GM19099 (cell line): ENCODE results near the gene TSPAN7.

Source experiments
- POLR2A ChIP-seq: IDR thresholded peaks from 3 replicates; pipeline ENCODE4 v1.6.1; 2011; ENCODE audit warnings: low read depth; ENCODE audit not compliant: insufficient read length; ENCODE audit errors: extremely low read depth

Gene TSPAN7

DNA sequence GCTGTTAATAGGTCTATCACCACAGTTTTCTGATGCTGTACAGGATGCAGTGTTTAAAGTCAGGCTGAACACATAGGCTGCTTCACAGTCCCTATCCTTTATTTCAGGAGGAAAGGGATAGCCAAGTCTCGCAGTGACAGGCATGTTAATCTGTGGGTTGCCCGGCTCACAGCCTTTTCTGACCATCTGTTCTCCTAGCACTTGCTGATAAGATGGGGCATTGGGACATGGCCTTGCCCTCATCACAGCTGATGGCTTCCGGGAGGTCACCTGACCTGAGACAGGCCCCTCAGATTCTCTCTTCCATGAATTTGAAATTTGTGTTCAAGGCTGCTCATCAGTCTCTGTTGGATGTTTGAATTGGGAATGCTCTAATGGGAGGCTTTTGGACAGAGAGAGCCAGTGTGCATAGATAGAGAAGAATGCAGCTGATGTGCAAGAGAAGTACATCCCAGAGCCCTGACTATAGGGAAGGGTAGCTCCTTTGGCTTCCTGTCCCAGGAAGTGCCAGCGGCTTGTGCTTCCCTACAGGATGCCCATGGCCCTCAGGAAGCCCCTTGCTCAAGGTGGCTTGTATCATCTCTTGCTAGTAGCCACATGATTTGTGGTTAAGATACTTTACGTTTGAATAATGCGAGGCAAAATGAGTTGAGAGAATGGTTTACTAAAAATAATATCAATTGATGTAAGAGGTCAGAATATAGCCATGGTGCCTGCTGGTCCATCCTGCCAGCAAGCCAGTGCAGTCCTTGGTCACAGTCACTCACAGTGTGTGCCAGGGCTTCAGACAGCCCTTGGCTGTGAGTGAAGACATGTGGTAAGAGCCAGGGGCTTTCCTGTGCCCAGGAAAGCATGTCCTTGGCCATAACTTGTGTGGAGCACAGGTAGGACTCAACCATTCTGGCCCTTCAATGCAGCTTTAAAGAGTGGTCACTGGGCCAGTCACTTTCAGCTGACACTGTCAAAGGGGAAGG lies 88.6 kb downstream of the TSPAN7 start:
- TF ChIP-seq POLR2A: no peak

DNA sequence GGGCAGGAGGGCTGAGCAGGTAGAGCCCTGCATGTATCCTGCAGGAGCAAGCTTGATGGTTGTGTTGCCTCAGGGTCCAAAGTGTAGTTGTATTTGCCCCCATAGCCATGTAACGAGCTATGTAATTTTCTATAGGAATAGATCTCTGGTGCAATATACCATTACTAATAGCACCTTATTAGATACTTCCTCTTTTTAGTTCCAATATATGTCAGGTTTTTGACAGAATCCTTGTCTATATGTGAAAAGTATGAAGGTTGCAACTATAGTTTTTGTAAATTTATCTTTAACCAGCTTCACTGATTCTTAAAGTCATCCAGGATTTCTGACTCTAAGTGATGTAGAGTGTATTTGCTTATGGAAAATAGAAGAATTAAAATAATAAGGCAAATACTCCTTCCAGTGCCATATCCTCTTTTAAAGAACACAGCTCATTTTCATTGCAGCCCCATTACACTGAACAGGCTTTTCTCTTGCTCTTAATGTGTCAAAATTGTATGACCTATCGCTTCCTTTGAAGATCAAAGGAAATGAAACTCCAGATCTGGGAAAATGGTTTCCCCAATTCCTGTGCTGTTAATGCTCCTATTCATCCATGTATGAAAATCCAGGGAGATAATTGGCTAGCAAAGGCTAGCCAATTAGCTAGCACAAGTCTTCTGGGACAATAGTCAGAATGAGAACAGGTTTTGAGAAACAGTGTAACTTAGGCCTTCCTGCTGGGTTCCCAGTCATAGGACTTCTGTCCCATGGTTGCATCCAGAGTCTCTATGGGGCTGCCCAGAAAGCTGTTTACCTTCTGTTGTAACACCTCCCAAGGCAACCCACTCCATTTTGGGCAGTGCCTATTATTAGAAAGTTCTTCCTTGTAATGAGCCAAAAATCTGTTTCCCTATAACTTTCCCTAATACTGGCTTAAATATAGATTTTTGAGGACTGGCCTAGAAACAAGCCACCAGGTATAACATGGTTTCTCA lies 90.6 kb downstream of the TSPAN7 start:
- no peak for TF ChIP-seq POLR2A

DNA sequence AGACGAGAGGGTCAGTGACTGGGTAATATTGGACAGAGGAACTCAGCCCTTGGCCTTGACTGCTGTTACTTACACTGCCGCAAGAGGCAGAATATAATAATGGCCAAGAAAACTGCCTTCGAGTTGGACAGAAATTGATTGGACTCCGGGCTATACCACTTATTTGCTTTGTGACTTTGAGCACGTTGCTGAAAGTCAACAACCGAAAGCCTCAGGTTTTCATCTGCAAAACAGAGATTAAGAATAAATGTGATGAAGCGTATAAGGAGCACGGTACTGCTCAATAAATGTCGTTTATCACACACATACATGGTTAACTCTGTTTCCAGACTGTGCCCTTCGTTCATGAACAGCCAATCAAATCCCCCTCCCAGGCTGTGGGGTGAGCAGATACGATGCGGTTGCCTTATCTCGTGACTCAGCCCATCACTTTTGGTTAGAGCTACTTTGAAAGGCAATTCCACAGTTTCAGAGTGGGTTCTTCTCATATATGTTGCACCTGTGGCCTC lies 91.6 kb downstream of the TSPAN7 start:
- TF ChIP-seq POLR2A: no peak

DNA sequence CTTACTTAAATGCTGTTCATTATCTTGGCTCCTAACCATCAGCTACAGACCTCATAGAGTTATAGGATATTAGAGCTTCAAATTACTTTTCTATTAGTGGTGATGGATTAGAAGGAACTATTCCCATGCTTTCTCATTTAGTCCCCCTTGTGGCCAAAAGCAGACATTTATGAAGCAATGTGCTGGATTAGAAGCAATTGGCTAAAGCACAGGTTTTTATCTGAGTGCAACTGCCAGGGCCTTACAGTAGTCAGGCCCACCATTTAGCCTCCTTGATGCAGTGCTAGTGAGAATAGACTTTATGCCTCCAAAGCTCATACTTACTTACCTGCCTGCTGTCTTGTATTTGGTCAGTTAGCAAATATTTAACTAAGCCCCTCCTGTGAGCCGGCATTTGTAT lies 93.0 kb downstream of the TSPAN7 start:
- TF ChIP-seq POLR2A: no peak

DNA sequence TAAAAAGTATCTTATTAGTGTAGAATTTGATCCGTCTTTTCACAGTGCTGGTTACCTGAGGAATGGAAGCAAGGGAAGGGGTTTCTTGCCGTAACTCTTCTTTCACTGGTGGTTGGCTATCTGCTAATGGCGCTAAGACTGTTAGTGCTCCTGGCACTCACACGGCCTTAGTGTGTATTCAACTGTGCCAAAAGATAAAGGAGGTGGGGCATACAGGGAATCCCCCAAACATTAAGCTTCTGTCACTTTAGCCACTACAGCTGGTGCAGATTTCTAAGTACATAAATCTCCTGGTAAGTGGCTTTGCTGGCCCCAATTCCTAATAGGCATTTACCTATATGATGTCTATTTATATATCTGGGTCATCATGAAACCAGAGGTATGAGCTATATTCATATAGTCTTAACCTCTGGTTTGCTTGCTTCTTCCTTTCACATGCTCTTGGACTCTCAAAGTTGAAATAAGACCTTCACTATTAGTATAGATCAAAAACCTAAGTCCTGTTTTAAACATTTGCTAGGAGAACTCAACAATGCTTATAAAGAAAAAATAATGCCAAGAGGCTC lies 95.1 kb downstream of the TSPAN7 start:
- TF ChIP-seq POLR2A: no peak

DNA sequence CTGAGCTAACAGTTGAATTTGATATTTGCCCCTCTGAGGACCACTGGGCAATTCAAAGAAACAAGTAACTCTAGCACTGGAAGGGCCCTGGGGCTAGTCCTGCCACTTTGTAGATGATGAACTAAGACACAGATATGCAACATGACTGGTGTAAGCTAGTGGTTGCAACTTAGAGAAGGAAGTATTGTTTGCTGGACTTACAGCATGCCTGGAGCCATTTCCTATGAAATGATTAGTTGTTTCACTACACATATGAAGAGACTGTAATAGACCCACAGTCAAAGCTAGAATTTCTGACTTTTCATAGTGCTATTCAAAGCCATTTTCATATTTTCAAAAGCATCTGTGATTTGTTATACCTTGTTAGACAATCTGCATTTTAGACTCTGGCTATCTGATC lies 96.2 kb downstream of the TSPAN7 start:
- no peak for TF ChIP-seq POLR2A

DNA sequence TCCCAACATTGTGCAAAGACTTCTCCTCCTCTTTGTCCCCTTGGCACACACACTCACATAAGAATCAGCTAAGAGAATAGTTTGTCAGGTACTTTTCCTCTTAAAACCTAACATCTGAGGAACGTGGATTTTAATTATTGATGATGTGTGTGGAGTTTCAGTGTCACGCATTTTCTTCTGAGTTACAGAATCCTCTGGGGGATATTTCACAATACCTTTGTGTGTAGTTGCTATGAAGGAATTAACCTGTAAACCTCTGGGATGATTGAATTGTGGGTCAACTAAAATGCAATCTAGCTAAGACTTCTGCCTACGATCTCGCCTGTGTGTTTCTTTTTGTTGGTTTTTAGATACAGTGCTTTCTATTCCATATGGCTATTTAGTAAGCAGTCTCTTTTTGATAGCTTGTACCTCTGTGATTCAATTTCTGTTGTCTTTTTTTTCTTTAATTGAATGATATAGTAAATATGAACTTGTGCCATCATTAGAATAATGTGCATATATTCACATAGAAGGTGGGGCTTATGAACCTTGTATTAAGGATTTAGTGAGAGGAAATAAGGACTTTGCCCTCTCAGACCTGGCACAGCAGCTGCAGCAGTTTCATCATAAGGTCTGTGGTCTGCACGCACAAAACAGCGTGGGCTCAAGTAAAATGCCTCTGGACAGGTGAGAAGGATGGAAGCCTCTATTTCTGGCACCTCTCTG lies 99.2 kb downstream of the TSPAN7 start:
- no peak for TF ChIP-seq POLR2A

DNA sequence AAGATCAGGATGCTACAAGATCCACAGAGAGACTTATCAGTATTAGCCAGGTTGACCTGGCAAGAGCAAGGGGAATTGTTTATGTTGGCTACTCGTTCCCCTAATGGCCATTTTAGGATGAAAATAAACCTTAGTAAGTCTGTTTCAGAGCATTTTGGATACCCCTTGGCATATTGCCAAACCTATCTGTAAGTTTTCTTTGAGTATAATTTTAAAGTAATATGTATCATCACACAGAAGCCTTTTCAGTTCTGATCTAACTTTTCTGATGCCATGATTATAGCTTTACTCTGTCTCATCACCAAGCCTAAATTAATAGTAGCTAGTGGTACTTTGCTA lies 99.7 kb downstream of the TSPAN7 start:
- no peak for TF ChIP-seq POLR2A

DNA sequence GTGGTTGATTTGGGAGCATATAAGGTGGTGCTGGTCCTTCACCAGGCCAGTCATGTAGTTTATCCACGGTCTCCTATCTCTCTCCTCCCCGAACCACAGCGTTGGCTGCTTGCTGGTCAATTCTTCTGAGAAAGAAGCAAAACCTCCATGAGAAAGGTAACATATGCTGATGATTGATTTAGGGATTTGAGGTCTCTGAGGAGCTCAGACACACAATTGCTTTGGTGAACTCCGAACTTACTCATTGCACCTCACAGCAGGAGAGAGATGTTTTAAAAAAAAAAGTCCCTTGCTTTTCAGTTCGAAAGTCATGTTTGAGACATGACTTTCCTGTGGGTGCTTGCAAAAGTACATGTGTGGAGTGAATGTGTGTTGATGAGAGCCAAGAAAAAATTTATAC lies 100.2 kb downstream of the TSPAN7 start:
- no peak for TF ChIP-seq POLR2A

DNA sequence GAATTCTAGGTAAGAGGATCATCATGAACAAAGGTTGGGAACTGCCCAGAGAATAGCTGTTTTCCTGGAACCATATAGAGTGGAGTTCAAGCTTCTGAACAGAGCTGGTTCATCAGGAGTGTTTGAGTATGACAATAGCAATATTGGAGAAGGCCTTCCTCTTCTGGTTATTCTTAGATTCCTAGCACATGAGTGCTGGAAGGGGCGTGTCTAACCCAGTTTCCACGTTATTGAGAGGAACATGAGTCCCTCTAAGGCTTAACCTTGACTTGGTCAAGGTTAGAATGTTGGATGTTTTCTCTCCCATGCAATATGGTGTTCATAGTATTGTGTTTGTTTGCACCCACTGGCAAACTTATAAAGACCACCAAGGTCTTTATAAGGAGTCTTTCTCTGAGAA lies 101.3 kb downstream of the TSPAN7 start:
- no peak for TF ChIP-seq POLR2A

DNA sequence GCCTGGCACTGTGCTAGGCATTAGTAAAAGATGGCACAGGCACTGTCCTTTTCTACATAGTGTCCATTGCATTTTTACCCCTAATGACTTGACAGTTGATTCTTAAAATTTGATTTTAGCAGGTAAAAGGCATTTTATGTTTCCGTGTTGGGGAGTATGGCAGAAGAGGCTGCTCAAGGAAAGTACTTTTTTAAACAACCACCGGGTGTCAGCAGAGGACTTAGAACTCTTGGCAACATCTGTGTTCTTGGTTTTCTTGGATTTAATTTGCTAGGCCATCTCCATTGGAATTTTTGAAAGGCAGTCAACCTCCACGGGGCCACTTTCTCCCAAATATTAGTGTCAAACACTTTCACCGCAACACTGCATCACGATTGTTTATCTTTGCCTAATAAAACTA lies 102.9 kb downstream of the TSPAN7 start:
- no peak for TF ChIP-seq POLR2A

DNA sequence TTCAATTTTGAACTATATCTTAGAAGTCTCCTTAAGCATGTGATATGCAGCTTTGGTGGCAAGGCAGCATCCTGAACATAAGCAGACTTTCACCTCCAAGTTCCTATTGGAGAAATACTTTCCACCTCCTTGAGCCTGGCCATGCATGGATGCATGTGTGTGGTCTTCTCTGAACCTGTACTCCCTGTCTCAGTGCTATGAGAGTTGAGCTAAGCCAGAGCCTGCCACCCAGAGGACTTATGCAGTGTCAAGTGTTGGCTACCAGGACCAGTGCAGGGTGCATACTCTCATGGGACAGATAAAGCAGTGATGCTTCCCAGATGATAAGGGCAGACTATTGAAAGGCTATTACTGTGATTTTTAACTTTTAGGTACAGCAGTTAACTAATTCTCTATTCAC lies 105.6 kb downstream of the TSPAN7 start:
- TF ChIP-seq POLR2A: no peak

DNA sequence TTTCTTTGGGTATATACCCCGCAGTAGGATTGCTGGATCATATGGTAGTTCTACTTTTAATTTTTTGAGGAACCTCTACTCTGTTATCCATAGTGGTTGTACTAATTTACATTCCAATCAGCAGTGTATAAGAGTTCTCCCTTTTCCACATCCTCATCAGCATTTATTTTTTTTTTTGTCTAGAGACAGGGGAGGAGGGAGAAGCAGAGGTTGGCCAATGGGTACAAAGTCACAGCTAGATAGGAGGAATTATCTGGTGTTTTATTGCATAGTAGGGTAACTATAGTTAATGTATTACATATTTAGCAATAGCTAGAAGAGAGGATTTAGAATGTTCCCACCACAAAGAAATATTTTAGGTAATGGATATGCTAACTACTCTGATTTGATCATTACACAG lies 107.4 kb downstream of the TSPAN7 start:
- no peak for TF ChIP-seq POLR2A

DNA sequence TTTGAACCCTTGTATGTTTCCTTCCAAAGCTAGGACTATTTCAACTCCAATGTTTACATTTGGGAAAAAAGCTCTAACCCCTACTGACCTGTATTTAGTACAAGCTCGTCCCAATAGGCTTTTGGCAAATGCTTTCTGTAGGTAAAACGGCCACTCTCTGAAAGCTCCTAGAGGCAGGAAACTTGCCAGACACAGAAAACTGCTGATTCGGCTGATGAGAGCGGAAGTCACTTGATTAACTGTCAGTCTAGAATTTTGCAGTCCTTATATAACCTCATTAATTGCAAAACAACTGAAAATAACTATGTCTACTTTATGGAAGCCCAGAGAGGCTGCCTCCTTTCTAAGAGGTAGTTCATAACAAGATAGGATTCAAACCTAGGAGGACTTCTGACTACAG lies 108.1 kb downstream of the TSPAN7 start:
- no peak for TF ChIP-seq POLR2A
